Thoracic aorta (tissue), 2 donors: ENCODE results near the gene LRMDA. TPM values are rescaled to one million over a fixed set of nuclear protein-coding genes. Genes with fewer than 3 reads are reported as not detected.

ENCODE experiments used
- ATAC-seq: fragments of 150-250 bp; one replicate; pipeline ENCODE4 v1.8.0; 2017; ENCODE audit warnings: low read depth; ENCODE audit not compliant: insufficient number of reproducible peaks, low FRiP score
- DNase-seq: peaks from one replicate; pipeline ENCODE4 v3.0.0-alpha.2; 2020; ENCODE audit warnings: low spot score
- H3K27ac ChIP-seq, 2 donors: fragments of 200-600 bp; sonication (generic); 1 replicate in 1 of 2; 2 replicates in 1 of 2; pipeline ENCODE4 v1.5.1; 2016; ENCODE audit warnings: mild to moderate bottlenecking in 2 of 2, moderate library complexity in 2 of 2
- H3K27me3 ChIP-seq: fragments of 200-600 bp; sonication (generic); replicated peaks from 2 replicates; pipeline ENCODE4 v1.6.0; 2016; ENCODE audit warnings: mild to moderate bottlenecking; ENCODE audit not compliant: insufficient read depth
- H3K36me3 ChIP-seq: fragments of 200-600 bp; sonication (generic); one replicate; pipeline ENCODE4 v1.5.1; 2016
- H3K4me1 ChIP-seq, 2 donors: fragments of 200-600 bp; sonication (generic); 1 replicate in 1 of 2; 2 replicates in 1 of 2; pipeline versions ENCODE4 v1.5.1 to v1.6.0; 2016; ENCODE audit warnings: low read depth in 2 of 2, mild to moderate bottlenecking in 1 of 2; ENCODE audit not compliant: control insufficient read depth in 1 of 2
- H3K4me3 ChIP-seq: fragments of 200-600 bp; sonication (generic); 2 replicates; pipeline ENCODE4 v1.5.1; 2016; ENCODE audit warnings: mild to moderate bottlenecking
- H3K9me3 ChIP-seq: fragments of 200-600 bp; sonication (generic); 2 replicates; pipeline ENCODE4 v1.5.1; 2016
- CTCF ChIP-seq: fragments of 200-600 bp; sonication (generic); IDR thresholded peaks from one replicate; pipeline ENCODE4 v1.5.1; 2019; ENCODE audit warnings: antibody characterized with exemption
- total RNA-seq, 2 donors: library from RNA; depleted of rRNA; stranded (reverse); fragments of >200 nt; gene quantifications; one replicate each; pipeline versions ENCODE4 v1.1.0 to v1.2.3, GENCODE V29; 2016

Gene LRMDA
- total RNA-seq, 2 donors from 2014 or later = 8.3 to 36.6 TPM

- no peak for TF ChIP-seq CTCF
- ATAC-seq (no peak), DNase-seq (no peak)
- Histone ChIP-seq H3K4me3 (no peak overlapping the region), H3K9me3 (peaks cover 3% of the 10 kb centered on the region), H3K4me1 (peaks cover 3 to 14% of the 10 kb centered on the region in 2 donors), H3K36me3 (no peaks in the 10 kb centered on the region), H3K27me3 (no peaks in the 10 kb centered on the region), H3K27ac (no peak overlapping the region)
These were observed 843.5 kb downstream of the LRMDA start for GRCh38 chr10:76274933-76275332.

- no peak overlapping the region for H3K4me3 ChIP-seq
- H3K27me3 ChIP-seq = no peaks in the 10 kb centered on the region
- peaks cover 3 to 22% of the 10 kb centered on the region in 2 donors for H3K4me1 ChIP-seq
- ATAC-seq (no peak), DNase-seq (no peak)
- no peak for TF ChIP-seq CTCF
- no peak overlapping the region for H3K27ac ChIP-seq
- no peaks in the 10 kb centered on the region for H3K36me3 ChIP-seq
- H3K9me3 ChIP-seq = peaks cover 3% of the 10 kb centered on the region
These were observed 847.5 kb downstream of the LRMDA start for GRCh38 chr10:76278811-76279460.

- no peak overlapping the region for H3K27ac ChIP-seq
These were observed 850.2 kb downstream of the LRMDA start for GRCh38 chr10:76281659-76282058.

GRCh38 chr10:76282061-76283025 lies 850.9 kb downstream of the LRMDA start:
- Histone ChIP-seq H3K4me3 (no peak overlapping the region), H3K4me1 (peaks cover 9 to 50% of the 10 kb centered on the region in 2 donors), H3K27me3 (no peaks in the 10 kb centered on the region), H3K27ac (no peak overlapping the region), H3K9me3 (no peaks in the 10 kb centered on the region), H3K36me3 (no peaks in the 10 kb centered on the region)
- DNase-seq (no peak), ATAC-seq (no peak)
- TF ChIP-seq CTCF = no peak

More at GRCh38 chr10:76281659-76282058, 850.2 kb downstream of the LRMDA start:
- no peak for ATAC-seq
- no peak for TF ChIP-seq CTCF
- Histone ChIP-seq H3K27me3 (no peaks in the 10 kb centered on the region), H3K4me3 (no peak overlapping the region), H3K4me1 (peaks cover 7 to 43% of the 10 kb centered on the region in 2 donors), H3K9me3 (no peaks in the 10 kb centered on the region), H3K36me3 (no peaks in the 10 kb centered on the region)
- DNase-seq = no peak

- no peak for TF ChIP-seq CTCF
- no peaks in the 10 kb centered on the region for H3K9me3 ChIP-seq
- H3K36me3 ChIP-seq = no peaks in the 10 kb centered on the region
- no peak overlapping the region for H3K4me3 ChIP-seq
- DNase-seq = no peak
- H3K4me1 ChIP-seq = peaks cover 9 to 44% of the 10 kb centered on the region in 2 donors
- ATAC-seq = no peak
- no peak overlapping the region for H3K27ac ChIP-seq
- H3K27me3 ChIP-seq = no peaks in the 10 kb centered on the region
These were observed 852.9 kb downstream of the LRMDA start for GRCh38 chr10:76284351-76284750.
